IMR-90 (cell line): ENCODE data around the gene FNDC10. TPM values are rescaled to one million over a fixed set of nuclear protein-coding genes. Genes with fewer than 3 reads are reported as not detected.

Experiments
- ATAC-seq: fragments of 200-7000 bp; cut with Tn5 transposase; 2 replicates; pipeline ENCODE4 v1.9.1; 2020; ENCODE audit warnings: low read depth, mild to moderate bottlenecking, moderate library complexity
- BruUV-seq: library from RNA; stranded (reverse); fragments of 400-500 nt; replicated peaks from 2 replicates; lab custom pipeline; 2021; lab: Mats Ljungman, UMichigan
- CTCF ChIA-PET: fragments of 300-600 bp; formaldehyde crosslinking; extraction: SDS; loops from one replicate; lab custom pipeline; 2021; ENCODE audit warnings: antibody characterized with exemption; lab: Yijun Ruan, JAX
- POLR2A ChIA-PET: fragments of 300-600 bp; sonication (Branson Sonifier 250); formaldehyde crosslinking; loops from one replicate; lab custom pipeline; 2022; ENCODE audit warnings: antibody characterized with exemption; ENCODE audit not compliant: unreplicated experiment; lab: Charles Lee
- DNase-seq: peaks from one replicate; pipeline ENCODE4 v3.0.0; 2013
- H2AFZ ChIP-seq: replicated peaks from 2 replicates; pipeline ENCODE3; 2013; ENCODE audit warnings: low read length, mild to moderate bottlenecking; ENCODE audit not compliant: poor library complexity
- H2AK5ac ChIP-seq: 2 replicates; pipeline ENCODE4 v1.6.1; 2013; ENCODE audit warnings: low read depth, low read length, inconsistent platforms
- H2AK9ac ChIP-seq: replicated peaks from 2 replicates; pipeline ENCODE3; 2013; ENCODE audit warnings: mild to moderate bottlenecking, low read depth, low read length, moderate library complexity; ENCODE audit not compliant: poor library complexity
- H2BK120ac ChIP-seq: 2 replicates; pipeline ENCODE4 v1.6.1; 2013; ENCODE audit warnings: low read depth, low read length, inconsistent platforms
- H2BK15ac ChIP-seq: 3 replicates; pipeline ENCODE4 v1.6.1; 2013; ENCODE audit warnings: low read depth, low read length, inconsistent platforms
- H2BK20ac ChIP-seq: 2 replicates; pipeline ENCODE4 v1.6.1; 2013; ENCODE audit warnings: low read depth, mild to moderate bottlenecking, inconsistent platforms, low read length, moderate library complexity
- H2BK5ac ChIP-seq: 2 replicates; pipeline ENCODE4 v1.6.1; 2013; ENCODE audit warnings: mild to moderate bottlenecking, low read depth, low read length, inconsistent platforms; ENCODE audit not compliant: poor library complexity, severe bottlenecking
- H3K14ac ChIP-seq: replicated peaks from 2 replicates; pipeline ENCODE4 v1.6.1; 2013; ENCODE audit warnings: low read depth, low read length, inconsistent platforms
- H3K18ac ChIP-seq: 2 replicates; pipeline ENCODE4 v1.6.1; 2013; ENCODE audit warnings: low read depth, low read length, control low read depth
- H3K23ac ChIP-seq: 2 replicates; pipeline ENCODE4 v1.6.1; 2013; ENCODE audit warnings: low read depth, low read length, inconsistent platforms
- H3K27ac ChIP-seq: 2 replicates; pipeline ENCODE4 v1.5.1; 2013; ENCODE audit warnings: mild to moderate bottlenecking, control low read depth, low read length; ENCODE audit not compliant: insufficient read depth
- H3K27me3 ChIP-seq: 2 replicates; pipeline ENCODE4 v1.6.1; 2013; ENCODE audit warnings: low read length; ENCODE audit not compliant: control insufficient read depth, insufficient read depth
- H3K36me3 ChIP-seq: 2 replicates; pipeline ENCODE4 v1.6.1; 2013; ENCODE audit warnings: low read length, mixed read lengths; ENCODE audit not compliant: control insufficient read depth, insufficient read depth
- H3K4ac ChIP-seq: 2 replicates; pipeline ENCODE4 v1.6.1; 2013; ENCODE audit warnings: low read depth, low read length, inconsistent platforms
- H3K4me1 ChIP-seq: 2 replicates; pipeline ENCODE4 v1.6.1; 2013; ENCODE audit warnings: low read length, mixed read lengths; ENCODE audit not compliant: control insufficient read depth, insufficient read depth
- H3K4me2 ChIP-seq: 2 replicates; pipeline ENCODE4 v1.6.1; 2013; ENCODE audit warnings: low read depth, mild to moderate bottlenecking, control low read depth, low read length, moderate library complexity
- H3K4me3 ChIP-seq: 2 replicates; pipeline ENCODE4 v1.5.1; 2013; ENCODE audit warnings: low read depth, mild to moderate bottlenecking, control low read depth, low read length, moderate library complexity; ENCODE audit not compliant: insufficient read depth
- H3K56ac ChIP-seq: 2 replicates; pipeline ENCODE4 v1.6.1; 2013; ENCODE audit warnings: low read length, inconsistent platforms; ENCODE audit not compliant: insufficient read depth; ENCODE audit errors: extremely low read depth
- H3K79me1 ChIP-seq, 2 experiments: 2 replicates each; pipeline ENCODE4 v1.6.1; 2013; ENCODE audit warnings: low read length in 2 of 2, inconsistent platforms in 1 of 2, low read depth in 1 of 2
- H3K9ac ChIP-seq: 2 replicates; pipeline ENCODE4 v1.6.1; 2013; ENCODE audit warnings: low read depth, low read length, control low read depth
- H3K9me1 ChIP-seq: 2 replicates; pipeline ENCODE4 v1.6.1; 2013; ENCODE audit warnings: low read length, inconsistent platforms; ENCODE audit not compliant: insufficient read depth
- H3K9me3 ChIP-seq: 2 replicates; pipeline ENCODE4 v1.6.1; 2013; ENCODE audit warnings: low read length; ENCODE audit not compliant: control insufficient read depth, insufficient read depth
- H4K20me1 ChIP-seq: 2 replicates; pipeline ENCODE4 v1.6.1; 2013; ENCODE audit warnings: low read length, inconsistent platforms; ENCODE audit not compliant: insufficient read depth
- H4K5ac ChIP-seq: 2 replicates; pipeline ENCODE4 v1.6.1; 2013; ENCODE audit warnings: mild to moderate bottlenecking, low read depth, low read length, control low read depth
- H4K8ac ChIP-seq, 2 experiments: 2 replicates each; pipeline ENCODE4 v1.6.1; 2013; ENCODE audit warnings: low read depth in 2 of 2, low read length in 2 of 2, control low read depth in 1 of 2, inconsistent platforms in 1 of 2
- H4K91ac ChIP-seq: 2 replicates; pipeline ENCODE4 v1.6.1; 2013; ENCODE audit warnings: low read depth, low read length, inconsistent platforms; ENCODE audit not compliant: insufficient read depth
- BHLHE40 ChIP-seq: fragments of 150-350 bp; IDR thresholded peaks from 2 replicates; pipeline ENCODE4 v1.6.1; 2016; ENCODE audit warnings: mild to moderate bottlenecking, low read depth, low read length
- MAFK ChIP-seq: IDR thresholded peaks from 2 replicates; pipeline ENCODE4 v1.6.1; 2012; ENCODE audit warnings: low read depth, low read length, improper control_type of control experiment
- MAZ ChIP-seq: IDR thresholded peaks from 2 replicates; pipeline ENCODE4 v1.6.1; 2012; ENCODE audit warnings: low read depth, mild to moderate bottlenecking, low read length, improper control_type of control experiment, moderate library complexity, borderline replicate concordance
- MXI1 ChIP-seq: IDR thresholded peaks from 2 replicates; pipeline ENCODE4 v1.6.1; 2012; ENCODE audit warnings: low read depth, mild to moderate bottlenecking, low read length, moderate library complexity, borderline replicate concordance
- NFE2L2 ChIP-seq: fragments of 150-350 bp; IDR thresholded peaks from 2 replicates; pipeline ENCODE4 v1.6.1; 2016; ENCODE audit warnings: low read depth, mild to moderate bottlenecking, low read length
- RCOR1 ChIP-seq: IDR thresholded peaks from 2 replicates; pipeline ENCODE4 v1.6.1; 2012; ENCODE audit warnings: mild to moderate bottlenecking, low read length, improper control_type of control experiment; ENCODE audit not compliant: insufficient replicate concordance
- RFX5 ChIP-seq: IDR thresholded peaks from 2 replicates; pipeline ENCODE4 v1.8.0; 2012; ENCODE audit warnings: low read depth, mild to moderate bottlenecking, low read length, moderate library complexity
- SMC3 ChIP-seq: fragments of 150-350 bp; IDR thresholded peaks from 2 replicates; pipeline ENCODE4 v1.6.1; 2016; ENCODE audit warnings: low read depth, mild to moderate bottlenecking, antibody characterized with exemption, low read length, moderate library complexity
- WGBS, 2 experiments: methylation state at CpG; one replicate each; pipeline versions ENCODE4 v1.1.5 to v1.1.7; 2013; ENCODE audit warnings: missing lambda C conversion rate in 2 of 2; ENCODE audit not compliant: insufficient read length in 1 of 2; ENCODE audit errors: extremely low coverage in 2 of 2; 5-methylcytosine and 5-hydroxymethylcytosine counted together
- dilution Hi-C: fragments of 300-500 bp; cut with HindIII; formaldehyde crosslinking; loops from one replicate; pipeline ENCODE4 v1.14.3; 2018; ENCODE audit warnings: low sequenced_read_pairs; ENCODE audit not compliant: unreplicated experiment
- in situ Hi-C: fragments of 300-500 bp; cut with MboI; formaldehyde crosslinking; loops from 3 replicates; pipeline ENCODE4 v1.14.3; 2019; ENCODE audit warnings: low sequenced_read_pairs, inconsistent platforms, mixed read lengths
- intact Hi-C: fragments of 100-400 bp; cut with micrococcal nuclease; formaldehyde crosslinking; loops from 2 replicates; pipeline ENCODE4 v1.10.0; 2022
- polyA plus RNA-seq, 3 experiments: library from polyadenylated mRNA; depleted of rRNA; stranded (reverse); fragments of >200 nt; gene quantifications; 2 replicates each; pipeline ENCODE4 v1.2.3, GENCODE V29; 2012; ENCODE audit warnings: low replicate concordance in 1 of 3
- total RNA-seq: library from RNA; depleted of rRNA; stranded (reverse); fragments of >200 nt; gene quantifications from 2 replicates; pipeline ENCODE4 v1.2.3, GENCODE V29; 2012
- TF ChIP-seq, protein P1 (sequence below): conservative IDR thresholded peaks from 2 replicates; pipeline ENCODE4 v1.5.1; 2012; ENCODE audit warnings: mild to moderate bottlenecking, low read depth, low read length, improper control_type of control experiment

FNDC10 gene
- total and polyA plus RNA-seq, 2 of the 4 experiments (the other 2 are of a cell fraction), result 0.36 to 5.8 TPM

DNA sequence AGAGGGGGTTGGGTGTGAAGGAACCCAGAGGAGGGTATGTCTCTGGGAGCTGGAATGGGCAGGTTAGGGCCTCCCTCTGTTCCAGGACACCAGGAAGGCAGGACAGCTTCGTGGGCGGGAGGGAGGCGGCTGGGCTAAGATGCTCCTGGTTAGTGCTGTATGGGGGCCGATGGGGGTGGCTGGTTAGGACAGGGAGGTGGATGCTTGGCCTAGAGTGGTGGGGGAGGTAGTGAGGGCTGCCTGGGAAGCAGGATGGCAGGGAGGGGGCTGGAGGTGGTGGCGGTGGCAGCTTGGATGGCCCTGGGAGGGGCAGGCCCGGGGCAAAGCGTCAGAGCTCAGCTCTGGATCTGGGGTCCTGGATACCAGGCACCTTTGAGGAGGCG lies 25.9 kb upstream of the FNDC10 start:
- Histone ChIP-seq H3K18ac (no peak overlapping the region), H4K8ac (no peak overlapping the region), H4K20me1 (peaks cover 20% of the 10 kb centered on the region), H2BK120ac (no peak overlapping the region), H2BK20ac (no peak overlapping the region), H3K79me1 (peaks cover 0 to 12% of the 10 kb centered on the region in 2 experiments; a peak in 1 of 4 replicates), H3K14ac (no peak overlapping the region), H3K4me1 (peaks cover 3% of the 10 kb centered on the region; the same call in 1 of the 2 replicates), H3K4ac (no peak overlapping the region), H2AK5ac (no peak overlapping the region), H2AFZ (no peak overlapping the region), H3K4me3 (no peak overlapping the region), H3K23ac (no peak overlapping the region), H3K9me1 (no peaks in the 10 kb centered on the region), H3K27me3 (no peaks in the 10 kb centered on the region), H4K5ac (no peak overlapping the region), H2BK5ac (no peak overlapping the region), H3K9ac (no peak overlapping the region), H3K56ac (no peak overlapping the region), H4K91ac (no peak overlapping the region), H3K36me3 (peaks cover 31% of the 10 kb centered on the region), H3K27ac (no peak overlapping the region), H2BK15ac (no peak overlapping the region), H3K4me2 (no peak overlapping the region), H3K9me3 (no peaks in the 10 kb centered on the region), H2AK9ac (no peak overlapping the region)
- POLR2A ChIA-PET, result no interaction called here
- WGBS, 2 experiments, result 89% methylated on average over 5 of the region's 8 CpGs; no CpG with 5 or more reads in 1 of the 2 experiments
- ATAC-seq, result no peak
- CTCF ChIA-PET, result no interaction called here
- in situ Hi-C loops (no loop called here), intact Hi-C loops (no loop called here), dilution Hi-C loops (no loop called here)
- no peak for DNase-seq
- BruUV-seq, result no TSS peak
- no peak for TF ChIP-seq MAFK
- no peak for TF ChIP-seq SMC3
- no peak for TF ChIP-seq MXI1
- TF ChIP-seq NFE2L2, result no peak
- no peak for TF ChIP-seq RFX5
- no peak for TF ChIP-seq RCOR1
- no peak for TF ChIP-seq MAZ
- TF ChIP-seq, protein P1, sequence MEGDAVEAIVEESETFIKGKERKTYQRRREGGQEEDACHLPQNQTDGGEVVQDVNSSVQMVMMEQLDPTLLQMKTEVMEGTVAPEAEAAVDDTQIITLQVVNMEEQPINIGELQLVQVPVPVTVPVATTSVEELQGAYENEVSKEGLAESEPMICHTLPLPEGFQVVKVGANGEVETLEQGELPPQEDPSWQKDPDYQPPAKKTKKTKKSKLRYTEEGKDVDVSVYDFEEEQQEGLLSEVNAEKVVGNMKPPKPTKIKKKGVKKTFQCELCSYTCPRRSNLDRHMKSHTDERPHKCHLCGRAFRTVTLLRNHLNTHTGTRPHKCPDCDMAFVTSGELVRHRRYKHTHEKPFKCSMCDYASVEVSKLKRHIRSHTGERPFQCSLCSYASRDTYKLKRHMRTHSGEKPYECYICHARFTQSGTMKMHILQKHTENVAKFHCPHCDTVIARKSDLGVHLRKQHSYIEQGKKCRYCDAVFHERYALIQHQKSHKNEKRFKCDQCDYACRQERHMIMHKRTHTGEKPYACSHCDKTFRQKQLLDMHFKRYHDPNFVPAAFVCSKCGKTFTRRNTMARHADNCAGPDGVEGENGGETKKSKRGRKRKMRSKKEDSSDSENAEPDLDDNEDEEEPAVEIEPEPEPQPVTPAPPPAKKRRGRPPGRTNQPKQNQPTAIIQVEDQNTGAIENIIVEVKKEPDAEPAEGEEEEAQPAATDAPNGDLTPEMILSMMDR, result no peak
- no peak for TF ChIP-seq BHLHE40
